Measurements from ENCODE around the gene RNU1-3. TPM values are rescaled to one million over a fixed set of nuclear protein-coding genes. Genes with fewer than 3 reads are reported as not detected.
"Not testable (repeated sequence)": the region's sequence is repeated elsewhere in the genome, so short reads cannot be mapped to it uniquely, and the experiment has no call there.

RNU1-3 gene
- total RNA-seq, 2 experiments from 2014 or later = under 0.01 to 1,968 TPM

GRCh38 chr1:16677552-16678431, 11.0 kb upstream of the RNU1-3 start:
- H3K4me2 ChIP-seq (ENCODE audit: low read length) = no peak overlapping the region
- CTCF ChIA-PET (ENCODE audit: unreplicated experiment) = no interaction called here
- H3K9me3 ChIP-seq (ENCODE audit: low read length) = no peaks in the 10 kb centered on the region
- no peak for TF ChIP-seq CTCF (conservative IDR thresholded peaks at IDR 0.05; ENCODE audit: low read length)
- TF ChIP-seq EZH2phosphoT487 (IDR thresholded peaks at IDR 0.05; ENCODE audit: borderline replicate concordance, low read depth, low read length) = no peak
- no TSS peak for BruUV-seq (replicated peaks)
- DNase-seq (ENCODE audit: low spot score) = peak; percentile 16
- intact Hi-C loops (cut with micrococcal nuclease; ENCODE audit: unreplicated experiment) = no loop called here
- no peak overlapping the region for H3K4me3 ChIP-seq (ENCODE audit: low read depth, low read length, poor library complexity, severe bottlenecking)
- no peaks in the 10 kb centered on the region for H4K20me1 ChIP-seq (ENCODE audit: insufficient read depth, low read length)
- H3K27ac ChIP-seq (ENCODE audit: low read depth, low read length, poor library complexity, severe bottlenecking) = no peak overlapping the region
- H2AFZ ChIP-seq (ENCODE audit: low read length) = no peak overlapping the region
- H3K9me2 ChIP-seq (ENCODE audit: insufficient read depth, low read length) = no peaks in the 10 kb centered on the region
- POLR2A ChIA-PET = no interaction called here
- H3K4me1 ChIP-seq (ENCODE audit: insufficient read depth, low read length, poor library complexity, severe bottlenecking) = peaks cover 5% of the 10 kb centered on the region
- no peaks in the 10 kb centered on the region for H3K79me2 ChIP-seq (ENCODE audit: insufficient read depth, low read depth, low read length)
- no peaks in the 10 kb centered on the region for H3K36me3 ChIP-seq (ENCODE audit: insufficient read depth, low read length)

- CTCF ChIA-PET (ENCODE audit: unreplicated experiment); H3K4me2 ChIP-seq (ENCODE audit: low read length); H2AFZ ChIP-seq (ENCODE audit: low read length); H3K27ac ChIP-seq (ENCODE audit: low read depth, low read length, poor library complexity, severe bottlenecking); H3K4me1 ChIP-seq (ENCODE audit: insufficient read depth, low read length, poor library complexity, severe bottlenecking); H3K9me2 ChIP-seq (ENCODE audit: insufficient read depth, low read length); H3K9me3 ChIP-seq (ENCODE audit: low read length); BruUV-seq (replicated peaks); H4K20me1 ChIP-seq (ENCODE audit: insufficient read depth, low read length); intact Hi-C loops (cut with micrococcal nuclease; ENCODE audit: unreplicated experiment); H3K4me3 ChIP-seq (ENCODE audit: low read depth, low read length, poor library complexity, severe bottlenecking); DNase-seq (ENCODE audit: low spot score); H3K36me3 ChIP-seq (ENCODE audit: insufficient read depth, low read length); H3K79me2 ChIP-seq (ENCODE audit: insufficient read depth, low read depth, low read length): not testable (repeated sequence)
- POLR2A ChIA-PET = interaction anchor here (0.7 kb wide), 1 partner anchor 720 kb away, joined by 5 read pairs; no protein-coding TSS in a partner anchor
These were observed 10.1 kb upstream of the RNU1-3 start for GRCh38 chr1:16676661-16677523.

GRCh38 chr1:16675118-16675510, 8.4 kb upstream of the RNU1-3 start:
- H3K27ac ChIP-seq (ENCODE audit: low read depth, low read length, poor library complexity, severe bottlenecking); CTCF ChIA-PET (ENCODE audit: unreplicated experiment): not testable (repeated sequence)

GRCh38 chr1:16673976-16674375, 7.2 kb upstream of the RNU1-3 start:
- H3K36me3 ChIP-seq (ENCODE audit: insufficient read depth, low read length); H3K9me2 ChIP-seq (ENCODE audit: insufficient read depth, low read length); DNase-seq (ENCODE audit: low spot score); H3K9me3 ChIP-seq (ENCODE audit: low read length); intact Hi-C loops (cut with micrococcal nuclease; ENCODE audit: unreplicated experiment); H3K79me2 ChIP-seq (ENCODE audit: insufficient read depth, low read depth, low read length); BruUV-seq (replicated peaks); H2AFZ ChIP-seq (ENCODE audit: low read length); H3K4me1 ChIP-seq (ENCODE audit: insufficient read depth, low read length, poor library complexity, severe bottlenecking); H3K4me2 ChIP-seq (ENCODE audit: low read length); CTCF ChIA-PET (ENCODE audit: unreplicated experiment); POLR2A ChIA-PET; H3K27ac ChIP-seq (ENCODE audit: low read depth, low read length, poor library complexity, severe bottlenecking); H4K20me1 ChIP-seq (ENCODE audit: insufficient read depth, low read length); H3K4me3 ChIP-seq (ENCODE audit: low read depth, low read length, poor library complexity, severe bottlenecking): not testable (repeated sequence)

More at GRCh38 chr1:16675118-16675510, 8.4 kb upstream of the RNU1-3 start:
- H3K4me1 ChIP-seq (ENCODE audit: insufficient read depth, low read length, poor library complexity, severe bottlenecking); H3K36me3 ChIP-seq (ENCODE audit: insufficient read depth, low read length); H3K79me2 ChIP-seq (ENCODE audit: insufficient read depth, low read depth, low read length); POLR2A ChIA-PET; H3K9me2 ChIP-seq (ENCODE audit: insufficient read depth, low read length); BruUV-seq (replicated peaks); H3K9me3 ChIP-seq (ENCODE audit: low read length); H4K20me1 ChIP-seq (ENCODE audit: insufficient read depth, low read length); H2AFZ ChIP-seq (ENCODE audit: low read length); H3K4me2 ChIP-seq (ENCODE audit: low read length); DNase-seq (ENCODE audit: low spot score); H3K4me3 ChIP-seq (ENCODE audit: low read depth, low read length, poor library complexity, severe bottlenecking); intact Hi-C loops (cut with micrococcal nuclease; ENCODE audit: unreplicated experiment): not testable (repeated sequence)

GRCh38 chr1:16665836-16666235, 912 bp downstream of the RNU1-3 start:
- H3K79me2 ChIP-seq (ENCODE audit: insufficient read depth, low read depth, low read length); H2AFZ ChIP-seq (ENCODE audit: low read length); H3K27ac ChIP-seq (ENCODE audit: low read depth, low read length, poor library complexity, severe bottlenecking); H3K9me3 ChIP-seq (ENCODE audit: low read length); BruUV-seq (replicated peaks); H4K20me1 ChIP-seq (ENCODE audit: insufficient read depth, low read length); intact Hi-C loops (cut with micrococcal nuclease; ENCODE audit: unreplicated experiment); H3K4me2 ChIP-seq (ENCODE audit: low read length); POLR2A ChIA-PET; H3K4me3 ChIP-seq (ENCODE audit: low read depth, low read length, poor library complexity, severe bottlenecking); CTCF ChIA-PET (ENCODE audit: unreplicated experiment); H3K9me2 ChIP-seq (ENCODE audit: insufficient read depth, low read length); H3K36me3 ChIP-seq (ENCODE audit: insufficient read depth, low read length); H3K4me1 ChIP-seq (ENCODE audit: insufficient read depth, low read length, poor library complexity, severe bottlenecking); DNase-seq (ENCODE audit: low spot score): not testable (repeated sequence)

Data from OCI-LY7 (cell line).